DND-41 (cell line): Measurements from ENCODE around the gene SCGB1C2.

Experiments
- ATAC-seq: fragments of 200-7000 bp; cut with Tn5 transposase; 3 replicates; pipeline ENCODE4 v1.9.1; 2021; ENCODE audit warnings: low read depth; ENCODE audit not compliant: insufficient read depth
- DNase-seq: peaks from one replicate; pipeline ENCODE4 v3.0.0-alpha.2; 2020
- H2AFZ ChIP-seq: 2 replicates; pipeline ENCODE4 v1.6.0; 2012; ENCODE audit warnings: low read depth, low read length
- H3K27ac ChIP-seq: 2 replicates; pipeline ENCODE4 v1.5.1; 2012; ENCODE audit warnings: low read length, inconsistent platforms
- H3K27me3 ChIP-seq: fragments of 200-600 bp; sonication (generic); 2 replicates; pipeline ENCODE4 v1.6.0; 2012; ENCODE audit warnings: low read length, mild to moderate bottlenecking, inconsistent platforms; ENCODE audit not compliant: insufficient read depth, poor library complexity
- H3K36me3 ChIP-seq: 2 replicates; pipeline ENCODE4 v1.5.1; 2012; ENCODE audit warnings: low read length, inconsistent platforms; ENCODE audit not compliant: insufficient read depth
- H3K4me1 ChIP-seq: 2 replicates; pipeline ENCODE4 v1.5.1; 2012; ENCODE audit warnings: mild to moderate bottlenecking, low read length; ENCODE audit not compliant: insufficient read depth
- H3K4me2 ChIP-seq: 2 replicates; pipeline ENCODE4 v1.6.0; 2012; ENCODE audit warnings: mild to moderate bottlenecking, moderate library complexity, low read length, inconsistent platforms; ENCODE audit not compliant: insufficient read depth
- H3K4me3 ChIP-seq, 2 experiments: fragments of 200-600 bp in 1 of 2; shearing (Covaris generic) in 1 of 2; 2 replicates each; pipeline ENCODE4 v1.5.1; 2012 to 2016; ENCODE audit warnings: inconsistent platforms in 2 of 2, low read length in 2 of 2, mild to moderate bottlenecking in 2 of 2, low read depth in 1 of 2, moderate library complexity in 1 of 2
- H3K79me2 ChIP-seq: 2 replicates; pipeline ENCODE4 v1.6.0; 2012; ENCODE audit warnings: low read length, inconsistent platforms; ENCODE audit not compliant: insufficient read depth
- H3K9ac ChIP-seq: 2 replicates; pipeline ENCODE4 v1.6.0; 2012; ENCODE audit warnings: low read depth, mild to moderate bottlenecking, inconsistent platforms, low read length, moderate library complexity
- H3K9me3 ChIP-seq: 2 replicates; pipeline ENCODE4 v1.5.1; 2012; ENCODE audit warnings: low read length, moderate library complexity, mild to moderate bottlenecking, inconsistent platforms; ENCODE audit not compliant: insufficient read depth, severe bottlenecking
- H4K20me1 ChIP-seq: 2 replicates; pipeline ENCODE4 v1.6.0; 2012; ENCODE audit warnings: low read length; ENCODE audit not compliant: insufficient read depth
- EZH2 ChIP-seq: IDR thresholded peaks from 3 replicates; pipeline ENCODE4 v1.6.1; 2012; ENCODE audit warnings: borderline replicate concordance, low read depth, mild to moderate bottlenecking, moderate library complexity, low read length, inconsistent platforms; ENCODE audit not compliant: severe bottlenecking
- TF ChIP-seq, protein P1 (sequence below): IDR thresholded peaks from 2 replicates; pipeline ENCODE4 v1.5.1; 2012; ENCODE audit warnings: borderline replicate concordance, low read length, moderate library complexity, mild to moderate bottlenecking; ENCODE audit not compliant: poor library complexity, severe bottlenecking; ENCODE audit errors: extremely low read depth

SCGB1C2 gene

GRCh38 chr17:160336-160735 lies 23.0 kb downstream of the SCGB1C2 start:
- Histone ChIP-seq H3K4me1 (no peaks in the 10 kb centered on the region), H3K4me2 (no peak overlapping the region), H3K79me2 (no peaks in the 10 kb centered on the region), H3K9me3 (no peaks in the 10 kb centered on the region), H2AFZ (no peak overlapping the region), H3K27me3 (no peaks in the 10 kb centered on the region), H3K36me3 (no peaks in the 10 kb centered on the region), H4K20me1 (no peaks in the 10 kb centered on the region; the same call in 1 of the 2 replicates), H3K4me3 (no peak overlapping the region), H3K27ac (no peak overlapping the region), H3K9ac (no peak overlapping the region)
- TF ChIP-seq, protein P1, sequence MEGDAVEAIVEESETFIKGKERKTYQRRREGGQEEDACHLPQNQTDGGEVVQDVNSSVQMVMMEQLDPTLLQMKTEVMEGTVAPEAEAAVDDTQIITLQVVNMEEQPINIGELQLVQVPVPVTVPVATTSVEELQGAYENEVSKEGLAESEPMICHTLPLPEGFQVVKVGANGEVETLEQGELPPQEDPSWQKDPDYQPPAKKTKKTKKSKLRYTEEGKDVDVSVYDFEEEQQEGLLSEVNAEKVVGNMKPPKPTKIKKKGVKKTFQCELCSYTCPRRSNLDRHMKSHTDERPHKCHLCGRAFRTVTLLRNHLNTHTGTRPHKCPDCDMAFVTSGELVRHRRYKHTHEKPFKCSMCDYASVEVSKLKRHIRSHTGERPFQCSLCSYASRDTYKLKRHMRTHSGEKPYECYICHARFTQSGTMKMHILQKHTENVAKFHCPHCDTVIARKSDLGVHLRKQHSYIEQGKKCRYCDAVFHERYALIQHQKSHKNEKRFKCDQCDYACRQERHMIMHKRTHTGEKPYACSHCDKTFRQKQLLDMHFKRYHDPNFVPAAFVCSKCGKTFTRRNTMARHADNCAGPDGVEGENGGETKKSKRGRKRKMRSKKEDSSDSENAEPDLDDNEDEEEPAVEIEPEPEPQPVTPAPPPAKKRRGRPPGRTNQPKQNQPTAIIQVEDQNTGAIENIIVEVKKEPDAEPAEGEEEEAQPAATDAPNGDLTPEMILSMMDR: no peak
- TF ChIP-seq EZH2: no peak
- ATAC-seq (no peak), DNase-seq (no peak)

- no peaks in the 10 kb centered on the region for H3K9me3 ChIP-seq
- no peaks in the 10 kb centered on the region for H3K79me2 ChIP-seq
- TF ChIP-seq, protein P1: no peak
- TF ChIP-seq EZH2: no peak
- H3K27ac ChIP-seq: no peak overlapping the region
- no peaks in the 10 kb centered on the region for H3K36me3 ChIP-seq
- H4K20me1 ChIP-seq: no peaks in the 10 kb centered on the region; the same call in 1 of the 2 replicates
- ATAC-seq (no peak), DNase-seq (no peak)
- H3K9ac ChIP-seq: no peak overlapping the region
- H3K4me1 ChIP-seq: no peaks in the 10 kb centered on the region
- no peak overlapping the region for H3K4me3 ChIP-seq
- H3K27me3 ChIP-seq: no peaks in the 10 kb centered on the region
- no peak overlapping the region for H3K4me2 ChIP-seq
- no peak overlapping the region for H2AFZ ChIP-seq
These were observed 24.1 kb downstream of the SCGB1C2 start for GRCh38 chr17:161481-161880.

GRCh38 chr17:162689-163088 lies 25.3 kb downstream of the SCGB1C2 start:
- TF ChIP-seq, protein P1: no peak
- no peak for TF ChIP-seq EZH2
- Histone ChIP-seq H3K79me2 (no peaks in the 10 kb centered on the region), H4K20me1 (no peaks in the 10 kb centered on the region; the same call in 1 of the 2 replicates), H3K9ac (no peak overlapping the region), H3K27ac (no peak overlapping the region), H3K4me3 (no peak overlapping the region), H3K4me1 (no peaks in the 10 kb centered on the region), H3K36me3 (no peaks in the 10 kb centered on the region), H3K9me3 (no peaks in the 10 kb centered on the region), H3K4me2 (no peak overlapping the region), H3K27me3 (no peaks in the 10 kb centered on the region), H2AFZ (no peak overlapping the region)
- ATAC-seq (no peak), DNase-seq (no peak)
